Stomach (tissue), 9 donors: ENCODE data around the gene CNTN1. TPM values are rescaled to one million over a fixed set of nuclear protein-coding genes. Genes with fewer than 3 reads are reported as not detected.
A peak's percentile ranks its signal among the peaks of the same experiment; 100 is the strongest.
"Not testable (repeated sequence)": the region's sequence is repeated elsewhere in the genome, so short reads cannot be mapped to it uniquely, and the experiment has no call there.

ENCODE experiments used
- DNase-seq, 2 donors: peaks; one replicate each; pipeline versions ENCODE4 v3.0.0 to v3.0.0-alpha.2; 2013 to 2019
- H3K27ac ChIP-seq, 5 donors: fragments of 200-600 bp in 4 of 5; sonication (generic) in 4 of 5; one replicate each; pipeline ENCODE4 v1.5.1; 2013 to 2019; ENCODE audit warnings: mild to moderate bottlenecking in 1 of 5, moderate library complexity in 1 of 5
- H3K27me3 ChIP-seq, 3 donors: fragments of 200-600 bp; sonication (generic); one replicate each; pipeline ENCODE4 v1.5.1; 2017 to 2019; ENCODE audit warnings: mixed run types in 1 of 3
- H3K36me3 ChIP-seq, 4 donors: fragments of 200-600 bp; sonication (generic); 1 replicate in 3 of 4; 2 replicates in 1 of 4; pipeline ENCODE4 v1.5.1; 2016 to 2019
- H3K4me1 ChIP-seq, 4 donors: fragments of 200-600 bp; sonication (generic); one replicate each; pipeline ENCODE4 v1.5.1; 2016 to 2019
- H3K4me3 ChIP-seq, 4 donors: fragments of 200-600 bp; sonication (generic) in 3 of 4; one replicate each; pipeline ENCODE4 v1.5.1; 2016 to 2019; ENCODE audit warnings: mild to moderate bottlenecking in 1 of 4
- H3K9me3 ChIP-seq, 4 donors: fragments of 200-600 bp; sonication (generic); one replicate each; pipeline ENCODE4 v1.5.1; 2016 to 2019
- CTCF ChIP-seq, 7 experiments: fragments of 450-650 bp in 4 of 7; fragments of 200-600 bp in 3 of 7; sonication (generic) in 3 of 7; IDR thresholded peaks; one replicate each; pipeline ENCODE4 v1.5.1; 2016 to 2019; ENCODE audit warnings: antibody characterized with exemption in 7 of 7, control low read depth in 2 of 7, mild to moderate bottlenecking in 1 of 7
- EP300 ChIP-seq: sonication (generic); formaldehyde crosslinking; IDR thresholded peaks from one replicate; pipeline ENCODE4 v1.6.1; 2017; ENCODE audit warnings: antibody characterized with exemption
- POLR2A ChIP-seq, 4 donors: fragments of 450-650 bp; IDR thresholded peaks; one replicate each; pipeline ENCODE4 v1.6.1; 2016; ENCODE audit warnings: antibody characterized with exemption in 4 of 4, control low read depth in 2 of 4, mild to moderate bottlenecking in 1 of 4, moderate library complexity in 1 of 4
- POLR2AphosphoS5 ChIP-seq, 3 donors: sonication (generic); formaldehyde crosslinking; IDR thresholded peaks; one replicate each; pipeline ENCODE4 v1.6.1; 2016; ENCODE audit warnings: antibody characterized with exemption in 3 of 3
- WGBS, 5 donors: extraction: QIAGEN DNeasy Blood & Tissue Kit in 3 of 5; methylation state at CpG; one replicate each; pipeline versions ENCODE4 v1.1.5 to v1.1.7; 2013 to 2018; 5-methylcytosine and 5-hydroxymethylcytosine counted together
- intact Hi-C: fragments of 100-400 bp; cut with DNase I; formaldehyde crosslinking; loops from one replicate; pipeline ENCODE4 v1.15.1; 2023; ENCODE audit warnings: low total_unique reads
- polyA plus RNA-seq, 3 donors: library from polyadenylated mRNA; stranded (reverse); fragments of 200-250 nt; gene quantifications; one replicate each; pipeline ENCODE4 v1.2.3, GENCODE V29; 2013
- total RNA-seq, 5 donors: library from RNA; depleted of rRNA; stranded (reverse); fragments of >200 nt; gene quantifications; one replicate each; pipeline versions ENCODE4 v1.1.0 to v1.2.3, GENCODE V29; 2014 to 2016
- donor health status: healthy with polysubstance abuse.
- donor health status: Bipolar disorder and iron deficiency.
- donor health status: healthy.

Gene CNTN1
- total and polyA plus RNA-seq, 8 donors = 0.68 to 68.3 (median 7.1) TPM

- TF ChIP-seq CTCF (IDR thresholded peaks at IDR 0.05) (no peak), EP300 (no peak), POLR2A (IDR thresholded peaks at IDR 0.05) (no peak), POLR2AphosphoS5 (IDR thresholded peaks at IDR 0.05) (no peak)
- Histone ChIP-seq H3K27ac (no peak overlapping the region), H3K27me3 (no peaks in the 10 kb centered on the region), H3K4me3 (no peak overlapping the region), H3K9me3 (no peaks in the 10 kb centered on the region), H3K36me3 (no peaks in the 10 kb centered on the region), H3K4me1 (peaks cover 0 to 20% (median 5%) of the 10 kb centered on the region in 4 donors)
- no peak for DNase-seq
- 36 to 68% (median 48%) methylated on average over 2 of the region's 2 CpGs for WGBS, 5 donors
- intact Hi-C loops = no loop called here
These were observed 372.2 kb downstream of the CNTN1 start for GRCh38 chr12:41064411-41064810.

GRCh38 chr12:41067941-41068645 lies 375.9 kb downstream of the CNTN1 start:
- 26 to 49% (median 38%) methylated on average over 3 of the region's 3 CpGs for WGBS, 5 donors
- Histone ChIP-seq H3K4me3 (no peak overlapping the region), H3K4me1 (peaks cover 0 to 5% (median 0%) of the 10 kb centered on the region in 4 donors), H3K27ac (no peak overlapping the region), H3K36me3 (no peaks in the 10 kb centered on the region), H3K9me3 (no peaks in the 10 kb centered on the region), H3K27me3 (no peaks in the 10 kb centered on the region)
- no peak for DNase-seq
- TF ChIP-seq POLR2A (IDR thresholded peaks at IDR 0.05) = no peak
- intact Hi-C loops = no loop called here

- no peak for DNase-seq
- Histone ChIP-seq H3K36me3 (no peaks in the 10 kb centered on the region), H3K9me3 (no peaks in the 10 kb centered on the region), H3K4me1 (no peaks in the 10 kb centered on the region), H3K27me3 (no peaks in the 10 kb centered on the region), H3K4me3 (no peak overlapping the region), H3K27ac (no peak overlapping the region)
- WGBS, 5 donors = 72 to 90% (median 82%) methylated on average over 5 of the region's 5 CpGs
- TF ChIP-seq EP300 (no peak), POLR2AphosphoS5 (IDR thresholded peaks at IDR 0.05) (no peak), POLR2A (IDR thresholded peaks at IDR 0.05) (no peak), CTCF (IDR thresholded peaks at IDR 0.05) (no peak)
- intact Hi-C loops = no loop called here
These were observed 381.6 kb downstream of the CNTN1 start for GRCh38 chr12:41073633-41074472.

- Histone ChIP-seq H3K27ac (no peak overlapping the region), H3K36me3 (no peaks in the 10 kb centered on the region), H3K4me1 (no peaks in the 10 kb centered on the region), H3K9me3 (peaks cover 0 to 2% (median under 1%) of the 10 kb centered on the region in 4 donors), H3K27me3 (no peaks in the 10 kb centered on the region), H3K4me3 (no peak overlapping the region)
- WGBS, 5 donors = 69 to 79% (median 76%) methylated on average over 3 of the region's 3 CpGs
- no peak for TF ChIP-seq EP300
- TF ChIP-seq CTCF (IDR thresholded peaks at IDR 0.05) = no peak
- TF ChIP-seq POLR2AphosphoS5 (IDR thresholded peaks at IDR 0.05) = no peak
- DNase-seq = no peak
- intact Hi-C loops = no loop called here
These were observed 382.2 kb downstream of the CNTN1 start for GRCh38 chr12:41074473-41074769.

GRCh38 chr12:41076114-41076513 lies 383.9 kb downstream of the CNTN1 start:
- intact Hi-C loops = no loop called here
- Histone ChIP-seq H3K4me3 (no peak overlapping the region), H3K27ac (no peak overlapping the region), H3K36me3 (no peaks in the 10 kb centered on the region), H3K4me1 (no peaks in the 10 kb centered on the region), H3K27me3 (no peaks in the 10 kb centered on the region), H3K9me3 (peaks cover 0 to 16% (median 12%) of the 10 kb centered on the region in 4 donors)
- TF ChIP-seq CTCF (IDR thresholded peaks at IDR 0.05) (no peak), POLR2A (IDR thresholded peaks at IDR 0.05) (no peak), POLR2AphosphoS5 (IDR thresholded peaks at IDR 0.05) (no peak), EP300 (no peak)
- 68 to 75% (median 73%) methylated on average over 7 of the region's 7 CpGs for WGBS, 5 donors
- peak in 1 of 2 donors; percentile 2 for DNase-seq

- H3K27me3 ChIP-seq, DNase-seq, H3K36me3 ChIP-seq, intact Hi-C loops, H3K27ac ChIP-seq, H3K4me1 ChIP-seq, H3K4me3 ChIP-seq: not testable (repeated sequence)
- H3K9me3 ChIP-seq = peaks cover 0 to 16% (median 12%) of the 10 kb centered on the region in 4 donors
- WGBS, 5 donors = 0% methylated on average over 1 of the region's 1 CpG
These were observed 389.0 kb downstream of the CNTN1 start for GRCh38 chr12:41081241-41081640.
